Peyer's patch (tissue), 4 donors: ENCODE measurements around the gene SLC25A48.

Experiments used
- CTCF ChIP-seq, 6 experiments: fragments of 450-650 bp in 4 of 6; fragments of 200-600 bp in 2 of 6; sonication (generic) in 1 of 6; IDR thresholded peaks; one replicate each; pipeline ENCODE4 v1.5.1; 2017 to 2019; ENCODE audit warnings: antibody characterized with exemption in 6 of 6, mild to moderate bottlenecking in 3 of 6, moderate library complexity in 1 of 6
- POLR2A ChIP-seq, 2 donors: fragments of 450-650 bp; IDR thresholded peaks; one replicate each; pipeline ENCODE4 v1.5.1; 2017; ENCODE audit warnings: antibody characterized with exemption in 2 of 2, mild to moderate bottlenecking in 2 of 2, moderate library complexity in 2 of 2

- TF ChIP-seq CTCF (IDR thresholded peaks at IDR 0.05) (no peak), POLR2A (IDR thresholded peaks at IDR 0.05) (no peak)
These were observed 31.6 kb downstream of the SLC25A48 start for GRCh38 chr5:135866016-135866415.
